Left hindlimb (tissue), 1 donor: ENCODE results near the gene AGAP1.

Experiments
- DNase-seq: peaks from one replicate; pipeline ENCODE4 v3.0.0-alpha.2; 2018

AGAP1 gene

GRCh38 chr2:235570966-235571692, 77.3 kb downstream of the AGAP1 start:
- no peak for DNase-seq

- no peak for DNase-seq
Measured at GRCh38 chr2:235572592-235572991, 78.7 kb downstream of the AGAP1 start.

GRCh38 chr2:235573331-235574221, 79.7 kb downstream of the AGAP1 start:
- no peak for DNase-seq

- no peak for DNase-seq
Measured at GRCh38 chr2:235575431-235575830, 81.6 kb downstream of the AGAP1 start.

- no peak for DNase-seq
Measured at GRCh38 chr2:235575904-235576303, 82.1 kb downstream of the AGAP1 start.

- no peak for DNase-seq
Measured at GRCh38 chr2:235576337-235576910, 82.6 kb downstream of the AGAP1 start.

- DNase-seq, result peak; percentile 68
Measured at GRCh38 chr2:235577404-235578330, 83.8 kb downstream of the AGAP1 start.

GRCh38 chr2:235579128-235579527, 85.3 kb downstream of the AGAP1 start:
- DNase-seq, result no peak

- no peak for DNase-seq
Measured at GRCh38 chr2:235580426-235581157, 86.7 kb downstream of the AGAP1 start.

GRCh38 chr2:235582081-235582686, 88.3 kb downstream of the AGAP1 start:
- no peak for DNase-seq

- DNase-seq, result no peak
Measured at GRCh38 chr2:235582729-235583128, 88.9 kb downstream of the AGAP1 start.

- DNase-seq, result no peak
Measured at GRCh38 chr2:235583144-235583543, 89.3 kb downstream of the AGAP1 start.

GRCh38 chr2:235583925-235584637, 90.2 kb downstream of the AGAP1 start:
- DNase-seq, result no peak

GRCh38 chr2:235584638-235585007, 90.8 kb downstream of the AGAP1 start:
- no peak for DNase-seq

- DNase-seq, result no peak
Measured at GRCh38 chr2:235587202-235587601, 93.4 kb downstream of the AGAP1 start.

GRCh38 chr2:235588750-235589149, 94.9 kb downstream of the AGAP1 start:
- no peak for DNase-seq

GRCh38 chr2:235591231-235591730, 97.4 kb downstream of the AGAP1 start:
- no peak for DNase-seq

GRCh38 chr2:235591921-235592320, 98.1 kb downstream of the AGAP1 start:
- no peak for DNase-seq

GRCh38 chr2:235592430-235592829, 98.6 kb downstream of the AGAP1 start:
- DNase-seq, result no peak

GRCh38 chr2:235592836-235593235, 99.0 kb downstream of the AGAP1 start:
- no peak for DNase-seq

GRCh38 chr2:235594041-235594440, 100.2 kb downstream of the AGAP1 start:
- DNase-seq, result no peak
